ENCODE data around the gene DCAF4.

DNA sequence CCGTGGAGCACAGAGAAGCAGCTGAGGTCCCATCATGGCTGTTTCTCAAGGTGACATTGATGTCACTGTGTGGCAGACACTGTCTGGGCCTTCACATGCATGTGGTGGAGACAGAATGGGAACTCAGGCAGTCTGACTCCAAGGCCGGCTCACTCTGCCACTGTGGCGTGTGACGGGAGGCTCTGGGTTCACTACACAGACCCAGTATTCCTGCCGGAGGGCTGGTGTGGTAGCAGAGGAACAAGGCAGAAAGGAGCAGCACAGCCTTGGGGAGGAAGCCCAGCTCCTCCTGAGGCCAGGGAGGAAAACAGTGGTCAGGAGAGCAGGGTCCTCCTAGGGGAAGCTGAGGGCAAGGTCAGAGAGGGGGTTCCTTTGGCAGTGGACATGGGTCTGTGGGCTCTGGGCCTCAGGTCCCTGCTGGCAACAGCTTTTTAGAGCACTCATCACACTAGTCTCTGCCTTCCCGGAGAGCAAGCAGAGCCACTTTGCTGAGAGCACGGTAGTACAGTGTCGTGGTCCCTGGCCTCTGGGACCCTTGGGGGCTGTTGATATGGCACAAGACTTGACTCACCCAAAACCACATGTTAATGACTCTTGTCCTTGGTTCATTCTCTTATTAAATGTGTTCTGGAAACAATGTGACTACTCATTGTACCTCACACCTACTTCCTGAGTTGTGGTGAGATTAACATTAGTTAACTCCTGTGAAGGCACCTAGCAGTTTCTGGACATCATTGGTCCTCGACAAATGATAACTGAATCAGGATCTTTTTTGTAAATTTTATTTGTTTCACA is 21.3 kb downstream of the DCAF4 start:
- TF ChIP-seq POLR2A (IDR thresholded peaks at IDR 0.05) (no peak), EP300 (IDR thresholded peaks at IDR 0.05) (no peak)
- TF ChIP-seq, protein P1, sequence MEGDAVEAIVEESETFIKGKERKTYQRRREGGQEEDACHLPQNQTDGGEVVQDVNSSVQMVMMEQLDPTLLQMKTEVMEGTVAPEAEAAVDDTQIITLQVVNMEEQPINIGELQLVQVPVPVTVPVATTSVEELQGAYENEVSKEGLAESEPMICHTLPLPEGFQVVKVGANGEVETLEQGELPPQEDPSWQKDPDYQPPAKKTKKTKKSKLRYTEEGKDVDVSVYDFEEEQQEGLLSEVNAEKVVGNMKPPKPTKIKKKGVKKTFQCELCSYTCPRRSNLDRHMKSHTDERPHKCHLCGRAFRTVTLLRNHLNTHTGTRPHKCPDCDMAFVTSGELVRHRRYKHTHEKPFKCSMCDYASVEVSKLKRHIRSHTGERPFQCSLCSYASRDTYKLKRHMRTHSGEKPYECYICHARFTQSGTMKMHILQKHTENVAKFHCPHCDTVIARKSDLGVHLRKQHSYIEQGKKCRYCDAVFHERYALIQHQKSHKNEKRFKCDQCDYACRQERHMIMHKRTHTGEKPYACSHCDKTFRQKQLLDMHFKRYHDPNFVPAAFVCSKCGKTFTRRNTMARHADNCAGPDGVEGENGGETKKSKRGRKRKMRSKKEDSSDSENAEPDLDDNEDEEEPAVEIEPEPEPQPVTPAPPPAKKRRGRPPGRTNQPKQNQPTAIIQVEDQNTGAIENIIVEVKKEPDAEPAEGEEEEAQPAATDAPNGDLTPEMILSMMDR (IDR thresholded peaks at IDR 0.05): no peak
